Measurements from ENCODE around the gene PRKCE.

The PRKCE gene

DNA sequence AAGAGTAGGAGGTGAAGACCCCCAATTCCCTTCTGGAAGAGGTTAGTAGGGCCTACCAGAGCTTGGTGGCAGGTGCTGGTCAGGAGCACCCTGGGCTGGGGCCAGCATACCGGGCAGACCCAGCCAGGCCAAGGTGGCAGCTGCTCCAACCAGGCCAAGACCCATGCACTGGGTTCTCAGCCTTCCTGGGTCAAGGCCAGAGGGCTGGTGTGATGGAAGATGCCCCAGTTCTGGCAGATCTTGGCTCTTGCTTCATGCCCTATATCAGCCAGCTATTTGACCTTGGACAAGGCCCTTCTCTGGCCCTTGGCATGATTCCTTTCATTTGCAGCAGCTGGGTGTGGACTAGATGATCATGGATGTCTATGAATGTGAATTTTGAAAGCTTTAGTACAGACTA is 57.7 kb downstream of the PRKCE start:
- DNase-seq (ENCODE audit: extremely low read depth, low read depth) = no peak
- TF ChIP-seq, protein P1, sequence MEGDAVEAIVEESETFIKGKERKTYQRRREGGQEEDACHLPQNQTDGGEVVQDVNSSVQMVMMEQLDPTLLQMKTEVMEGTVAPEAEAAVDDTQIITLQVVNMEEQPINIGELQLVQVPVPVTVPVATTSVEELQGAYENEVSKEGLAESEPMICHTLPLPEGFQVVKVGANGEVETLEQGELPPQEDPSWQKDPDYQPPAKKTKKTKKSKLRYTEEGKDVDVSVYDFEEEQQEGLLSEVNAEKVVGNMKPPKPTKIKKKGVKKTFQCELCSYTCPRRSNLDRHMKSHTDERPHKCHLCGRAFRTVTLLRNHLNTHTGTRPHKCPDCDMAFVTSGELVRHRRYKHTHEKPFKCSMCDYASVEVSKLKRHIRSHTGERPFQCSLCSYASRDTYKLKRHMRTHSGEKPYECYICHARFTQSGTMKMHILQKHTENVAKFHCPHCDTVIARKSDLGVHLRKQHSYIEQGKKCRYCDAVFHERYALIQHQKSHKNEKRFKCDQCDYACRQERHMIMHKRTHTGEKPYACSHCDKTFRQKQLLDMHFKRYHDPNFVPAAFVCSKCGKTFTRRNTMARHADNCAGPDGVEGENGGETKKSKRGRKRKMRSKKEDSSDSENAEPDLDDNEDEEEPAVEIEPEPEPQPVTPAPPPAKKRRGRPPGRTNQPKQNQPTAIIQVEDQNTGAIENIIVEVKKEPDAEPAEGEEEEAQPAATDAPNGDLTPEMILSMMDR (IDR thresholded peaks at IDR 0.05; ENCODE audit: low read depth, low read length) = no peak

DNA sequence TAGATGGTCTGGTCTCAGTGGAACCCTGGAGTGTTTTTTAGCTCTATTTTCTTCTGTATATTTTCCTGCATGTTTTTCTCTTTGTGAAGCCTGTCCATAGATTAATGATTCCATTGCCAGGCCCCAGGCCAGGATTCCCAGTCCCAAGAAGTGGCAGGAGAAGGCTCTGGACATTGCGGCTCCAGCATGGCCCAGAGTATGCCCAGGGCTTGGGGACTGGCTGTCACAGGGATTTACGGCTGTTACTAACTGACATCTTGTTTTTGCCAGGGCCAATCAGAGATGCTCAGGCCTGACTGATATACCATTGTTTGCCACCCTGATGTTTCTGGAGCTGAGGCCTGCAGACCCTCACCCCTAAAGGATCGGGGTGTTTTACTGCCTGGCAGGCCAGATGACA is 59.0 kb downstream of the PRKCE start:
- TF ChIP-seq, protein P1 (IDR thresholded peaks at IDR 0.05; ENCODE audit: low read depth, low read length) = no peak
- no peak for DNase-seq (ENCODE audit: extremely low read depth, low read depth)

DNA sequence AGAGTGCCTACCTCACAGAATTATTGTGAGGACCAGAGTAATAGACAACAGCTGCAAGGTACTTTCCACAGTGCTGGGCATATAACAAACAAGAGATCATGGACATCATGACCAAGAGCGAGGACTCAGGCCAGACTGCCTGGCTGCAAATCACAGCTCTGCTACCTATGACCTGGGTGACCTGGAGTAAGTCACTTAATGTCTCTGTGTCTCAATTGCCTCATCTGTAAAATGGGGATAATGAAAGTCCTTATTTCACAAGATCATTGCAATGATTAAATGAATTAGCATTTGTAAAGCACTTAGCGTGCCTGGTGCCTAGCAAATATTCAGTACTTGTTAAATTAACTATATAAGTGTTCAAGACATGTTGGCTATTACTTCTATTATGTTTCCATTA is 59.7 kb downstream of the PRKCE start:
- TF ChIP-seq, protein P1 (IDR thresholded peaks at IDR 0.05; ENCODE audit: low read depth, low read length) = no peak
- DNase-seq (ENCODE audit: extremely low read depth, low read depth) = no peak

DNA sequence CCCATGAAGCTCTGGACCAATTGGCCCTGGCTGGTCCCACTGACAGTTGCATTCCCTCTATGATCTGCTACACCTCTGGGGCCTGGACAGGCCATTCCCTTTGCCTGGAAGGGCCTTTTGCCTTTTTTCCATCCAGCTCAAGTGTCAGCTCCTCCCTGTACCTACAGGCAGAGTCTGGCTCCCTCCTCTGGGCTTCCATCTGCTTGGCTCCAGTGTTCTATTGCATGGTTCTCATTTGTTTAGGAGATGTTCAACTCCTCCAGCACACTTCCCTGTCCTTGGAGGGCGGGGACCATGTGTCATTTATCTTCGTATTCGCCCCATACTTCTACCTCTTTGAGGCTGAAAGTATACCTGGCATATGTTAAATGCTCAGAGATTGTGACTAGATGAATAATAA is 61.1 kb downstream of the PRKCE start:
- no peak for DNase-seq (ENCODE audit: extremely low read depth, low read depth)
- TF ChIP-seq, protein P1 (IDR thresholded peaks at IDR 0.05; ENCODE audit: low read depth, low read length) = no peak

DNA sequence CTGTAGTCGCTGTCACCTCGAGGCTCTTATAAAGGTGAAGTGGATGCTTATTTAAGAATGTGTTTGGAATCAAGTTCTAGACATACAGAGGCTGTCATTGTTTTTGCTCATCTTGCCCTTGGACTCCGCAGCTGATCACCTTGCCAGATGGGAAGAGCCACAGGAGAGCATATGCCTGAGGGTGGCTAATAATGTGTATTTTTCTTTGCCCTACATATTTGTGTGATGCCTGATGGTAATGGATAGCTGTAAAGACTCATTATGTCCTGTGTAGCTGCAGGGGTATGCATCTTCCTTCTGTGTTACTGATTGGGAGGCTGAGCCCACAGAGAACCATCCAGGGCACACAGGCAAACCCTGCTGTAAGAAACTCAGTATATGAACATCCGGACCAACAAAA is 61.7 kb downstream of the PRKCE start:
- TF ChIP-seq, protein P1 (IDR thresholded peaks at IDR 0.05; ENCODE audit: low read depth, low read length) = no peak

DNA sequence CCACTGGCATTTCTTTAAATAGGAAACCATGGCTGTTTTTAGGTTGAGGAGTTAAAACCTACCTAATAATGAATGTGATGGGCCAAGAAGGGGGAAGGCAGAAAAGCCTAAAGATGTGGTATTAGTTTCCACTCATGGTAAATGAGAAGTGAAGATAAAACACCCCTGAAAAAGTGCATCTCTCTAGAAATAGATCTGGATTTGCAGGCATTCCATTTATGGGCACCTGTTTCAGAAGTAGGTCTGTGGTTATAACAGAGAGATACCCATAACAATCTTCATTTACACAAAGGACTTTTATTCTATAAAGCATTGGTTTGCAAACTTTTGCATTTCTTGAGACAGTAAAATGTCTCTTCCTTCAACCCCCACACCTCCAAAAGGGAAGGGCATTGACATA is 62.1 kb downstream of the PRKCE start:
- no peak for DNase-seq (ENCODE audit: extremely low read depth, low read depth)
- TF ChIP-seq, protein P1 (IDR thresholded peaks at IDR 0.05; ENCODE audit: low read depth, low read length) = no peak

More for the DNA sequence above, 61.7 kb downstream of the PRKCE start:
- DNase-seq (ENCODE audit: extremely low read depth, low read depth) = no peak

DNA sequence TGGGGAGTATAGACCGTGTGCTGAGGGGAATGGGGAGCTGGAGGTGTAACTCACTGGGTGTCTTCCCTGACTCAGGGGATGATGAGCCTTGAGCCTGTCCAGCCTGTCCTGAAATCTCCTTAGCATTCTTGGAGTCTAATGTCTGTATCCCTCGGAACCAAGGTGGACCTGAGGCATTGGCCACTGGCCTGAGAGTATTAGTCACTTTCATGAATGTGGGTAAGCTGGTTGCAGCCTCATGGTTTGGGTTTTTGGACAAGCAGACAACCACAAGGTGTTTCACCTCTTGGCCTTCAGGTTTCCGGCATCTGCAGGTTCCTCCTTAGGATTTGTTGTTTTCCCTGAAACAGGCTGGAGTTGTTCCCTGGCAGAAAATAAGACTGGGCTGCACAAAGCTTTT is 63.2 kb downstream of the PRKCE start:
- no peak for DNase-seq (ENCODE audit: extremely low read depth, low read depth)
- TF ChIP-seq, protein P1 (IDR thresholded peaks at IDR 0.05; ENCODE audit: low read depth, low read length) = no peak

All from AG09319 (cell line).